ENCODE results near the gene NFKBIZ. TPM values are rescaled to one million over a fixed set of nuclear protein-coding genes. Genes with fewer than 3 reads are reported as not detected.
"Not testable (repeated sequence)": the region's sequence is repeated elsewhere in the genome, so short reads cannot be mapped to it uniquely, and the experiment has no call there.

NFKBIZ gene
- total RNA-seq, 1 donor from 2014 or later = 270 TPM

DNA sequence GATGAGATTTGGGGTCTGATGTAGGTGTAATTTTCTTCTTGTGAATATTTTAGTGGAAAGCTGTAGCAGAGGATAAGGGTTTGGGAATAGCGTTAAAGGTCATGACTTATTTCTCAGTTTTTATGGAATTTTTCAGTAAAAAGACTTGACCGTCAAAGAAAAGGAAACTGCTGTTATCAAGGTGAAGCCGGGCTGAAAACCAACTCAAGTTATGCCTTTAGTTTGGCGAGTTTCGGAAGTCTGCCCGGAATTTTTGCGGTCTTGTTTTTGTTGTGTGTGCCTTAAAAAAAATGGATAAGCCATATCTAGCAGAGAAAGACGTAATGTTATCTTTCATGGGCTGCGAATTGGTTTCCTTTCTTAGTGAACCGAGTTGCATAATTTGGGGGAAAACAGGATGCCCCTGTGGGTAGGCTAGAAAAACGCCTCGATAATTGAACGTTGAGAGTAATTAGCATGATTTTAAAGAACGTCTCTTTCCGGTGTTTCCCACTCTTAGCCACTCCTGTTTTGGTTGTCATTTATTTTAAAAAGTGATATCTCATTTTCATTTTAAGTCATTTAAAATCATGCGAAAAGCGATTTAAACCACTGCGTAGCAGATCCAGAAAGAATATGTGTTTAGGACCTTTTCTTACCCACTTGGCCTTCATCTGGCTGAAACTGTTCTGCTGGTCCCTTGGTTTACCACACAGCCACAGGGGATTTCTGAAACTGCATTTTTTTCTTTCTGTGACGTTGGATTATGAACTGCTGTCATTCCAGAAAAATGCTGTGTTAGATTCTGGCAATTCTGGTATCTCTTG lies 1.1 kb downstream of the NFKBIZ start:
- peak; percentile 78 for DNase-seq (ENCODE audit: low spot score)

GRCh38 chr3:101851072-101851770 lies 1.9 kb downstream of the NFKBIZ start:
- DNase-seq (ENCODE audit: low spot score) = peak; percentile 45

DNA sequence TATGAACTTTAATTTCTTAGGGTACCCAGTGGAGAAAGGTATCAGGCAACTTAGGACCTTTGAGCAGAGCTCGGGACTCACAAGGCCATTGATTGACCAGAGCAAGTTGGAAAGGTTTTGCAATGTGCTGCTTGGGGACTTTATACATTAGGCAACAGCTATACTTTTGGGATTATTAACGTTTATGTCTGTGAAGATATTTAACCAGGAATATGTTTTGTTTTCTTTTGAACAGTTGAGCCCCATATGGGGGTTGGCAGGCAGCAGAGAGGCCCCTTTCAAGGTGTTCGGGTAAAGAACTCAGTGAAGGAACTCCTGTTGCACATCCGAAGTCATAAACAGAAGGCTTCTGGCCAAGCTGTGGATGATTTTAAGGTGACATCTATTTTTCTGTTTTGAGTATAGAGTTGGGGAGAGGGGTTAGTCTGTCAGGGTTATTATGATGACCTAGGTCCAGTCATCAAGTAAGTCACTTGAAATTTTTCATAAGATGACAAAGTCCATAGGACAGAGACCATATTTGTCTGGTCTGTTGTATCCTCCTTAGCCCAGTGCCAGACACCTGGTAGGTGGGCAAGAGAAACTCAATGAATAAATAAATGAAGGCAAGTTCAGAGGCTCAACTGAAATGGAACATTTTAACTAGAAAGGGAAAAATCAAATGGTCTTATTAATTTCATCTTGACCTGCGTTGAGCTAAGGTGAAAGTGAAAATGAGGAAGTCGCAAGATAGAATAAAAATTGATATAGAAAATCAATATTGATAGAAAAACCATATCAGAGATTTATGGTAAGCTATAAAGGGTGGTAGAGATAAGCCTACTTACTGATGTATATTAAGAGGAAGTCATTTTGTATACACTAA lies 2.8 kb downstream of the NFKBIZ start:
- no peak for DNase-seq (ENCODE audit: low spot score)

GRCh38 chr3:101852983-101853840 lies 3.9 kb downstream of the NFKBIZ start:
- no peak for DNase-seq (ENCODE audit: low spot score)

DNA sequence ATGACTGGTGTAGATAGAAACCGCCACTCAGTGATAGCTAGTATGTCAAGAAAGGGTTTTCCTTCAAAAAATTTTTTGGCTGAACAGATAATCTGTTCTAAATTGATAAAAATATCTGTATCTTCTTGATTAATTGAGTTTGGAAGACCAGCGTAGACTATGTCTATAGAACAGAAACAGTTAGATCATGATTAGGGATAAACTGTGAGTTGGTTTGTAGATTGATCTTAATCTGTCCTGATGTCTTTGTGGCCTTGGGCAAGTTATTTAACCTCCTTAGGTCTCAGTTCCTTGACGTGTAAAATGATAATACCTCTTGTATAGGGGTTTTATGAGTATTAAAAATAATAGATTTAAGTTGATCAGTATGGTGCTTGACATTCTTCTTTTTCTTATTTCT lies 4.7 kb downstream of the NFKBIZ start:
- DNase-seq (ENCODE audit: low spot score) = no peak

DNA sequence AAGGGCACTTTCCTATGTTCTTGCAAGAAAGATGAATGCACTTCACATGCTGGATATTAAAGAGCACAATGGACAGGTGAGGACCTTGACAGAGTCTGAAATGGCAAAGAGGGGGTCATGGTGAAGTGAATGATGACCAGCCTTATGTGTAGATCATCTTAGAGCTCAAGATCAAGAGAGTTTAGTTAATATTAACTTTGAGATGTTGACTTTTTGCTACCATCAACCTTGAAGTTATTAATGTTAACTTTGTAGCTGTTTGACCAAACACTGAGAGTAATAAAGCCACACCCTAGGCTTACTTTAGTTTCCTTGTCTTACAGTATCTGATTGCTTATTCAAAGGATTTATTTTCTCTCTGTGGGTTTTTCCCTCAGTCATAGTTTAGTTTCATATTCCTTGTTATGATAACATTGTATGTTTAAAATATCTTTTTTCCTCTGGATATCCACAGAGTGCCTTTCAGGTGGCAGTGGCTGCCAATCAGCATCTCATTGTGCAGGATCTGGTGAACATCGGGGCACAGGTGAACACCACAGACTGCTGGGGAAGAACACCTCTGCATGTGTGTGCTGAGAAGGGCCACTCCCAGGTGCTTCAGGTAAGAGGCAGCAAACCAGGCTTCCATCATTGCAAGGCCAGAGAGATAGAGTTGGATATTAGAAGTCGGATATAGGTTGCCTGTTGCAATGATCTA lies 5.4 kb downstream of the NFKBIZ start:
- no peak for DNase-seq (ENCODE audit: low spot score)

DNA sequence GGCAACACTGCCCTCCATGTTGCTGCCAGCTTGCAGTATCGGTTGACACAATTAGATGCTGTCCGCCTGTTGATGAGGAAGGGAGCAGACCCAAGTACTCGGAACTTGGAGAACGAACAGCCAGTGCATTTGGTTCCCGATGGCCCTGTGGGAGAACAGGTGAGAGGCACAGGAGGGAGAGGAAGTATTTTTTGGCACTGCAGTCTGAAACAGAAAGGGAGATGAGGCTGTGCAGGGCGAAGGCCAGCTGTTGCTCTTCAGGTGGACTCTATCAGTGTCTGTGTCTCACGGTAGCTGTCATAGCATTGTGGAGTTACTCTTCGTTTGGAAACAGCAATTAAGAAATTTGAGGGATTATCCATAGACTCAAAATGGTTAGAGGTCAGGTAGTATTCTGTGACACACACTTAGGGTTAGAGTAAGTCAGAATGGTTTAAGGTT lies 8.0 kb downstream of the NFKBIZ start:
- no peak for DNase-seq (ENCODE audit: low spot score)

- peak; percentile 69 for DNase-seq (ENCODE audit: low spot score)
Measured at GRCh38 chr3:101858464-101859030, 9.2 kb downstream of the NFKBIZ start.

DNA sequence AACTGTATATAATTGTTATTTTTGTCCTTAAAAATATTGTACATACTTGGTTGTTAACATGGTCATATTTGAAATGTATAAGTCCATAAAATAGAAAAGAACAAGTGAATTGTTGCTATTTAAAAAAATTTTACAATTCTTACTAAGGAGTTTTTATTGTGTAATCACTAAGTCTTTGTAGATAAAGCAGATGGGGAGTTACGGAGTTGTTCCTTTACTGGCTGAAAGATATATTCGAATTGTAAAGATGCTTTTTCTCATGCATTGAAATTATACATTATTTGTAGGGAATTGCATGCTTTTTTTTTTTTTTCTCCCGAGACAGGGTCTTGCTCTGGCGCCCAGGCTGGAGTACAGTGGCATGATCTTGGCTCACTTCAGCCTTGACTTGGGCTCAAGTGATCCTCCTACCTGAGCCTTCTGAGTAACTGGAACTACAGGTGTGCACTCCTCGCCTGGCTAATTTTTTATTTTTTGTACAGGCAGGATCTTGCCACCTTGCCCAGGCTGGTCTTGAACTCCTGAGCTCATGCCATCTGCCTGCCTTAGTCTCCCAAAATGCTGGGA lies 10.7 kb downstream of the NFKBIZ start:
- DNase-seq (ENCODE audit: low spot score) = no peak

DNA sequence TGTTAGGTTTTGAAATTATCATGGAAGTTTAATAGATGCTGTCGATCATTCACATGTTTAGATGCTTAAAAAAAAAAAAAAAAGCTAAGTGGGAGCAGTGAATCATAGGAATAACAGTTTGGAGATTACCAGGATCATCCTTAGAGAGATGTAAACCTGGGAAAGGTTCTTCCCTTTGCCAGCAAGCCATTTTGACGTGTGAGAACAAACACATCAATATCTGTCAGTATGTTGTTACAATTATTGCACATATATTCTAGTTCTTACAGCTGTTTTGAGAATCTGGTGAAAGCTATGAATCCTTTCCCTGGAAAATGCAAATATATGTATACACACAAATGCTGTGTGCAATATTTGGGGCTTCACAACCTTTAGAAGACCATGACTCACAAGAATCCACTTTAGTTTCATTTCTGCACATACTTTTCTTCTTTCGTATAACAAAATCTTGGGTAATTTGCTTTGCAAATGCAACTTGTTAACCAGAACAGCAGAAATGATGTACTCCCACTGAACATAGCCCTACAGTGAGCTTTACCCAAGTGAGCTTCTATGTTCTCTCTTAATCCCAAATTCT lies 12.0 kb downstream of the NFKBIZ start:
- DNase-seq (ENCODE audit: low spot score) = no peak

- no peak for DNase-seq (ENCODE audit: low spot score)
Measured at GRCh38 chr3:101861789-101862415, 12.6 kb downstream of the NFKBIZ start.

GRCh38 chr3:101862416-101863165 lies 13.3 kb downstream of the NFKBIZ start:
- DNase-seq (ENCODE audit: low spot score) = no peak

- DNase-seq (ENCODE audit: low spot score) = not testable (repeated sequence)
Measured at GRCh38 chr3:101864926-101865325, 15.6 kb downstream of the NFKBIZ start.

DNA sequence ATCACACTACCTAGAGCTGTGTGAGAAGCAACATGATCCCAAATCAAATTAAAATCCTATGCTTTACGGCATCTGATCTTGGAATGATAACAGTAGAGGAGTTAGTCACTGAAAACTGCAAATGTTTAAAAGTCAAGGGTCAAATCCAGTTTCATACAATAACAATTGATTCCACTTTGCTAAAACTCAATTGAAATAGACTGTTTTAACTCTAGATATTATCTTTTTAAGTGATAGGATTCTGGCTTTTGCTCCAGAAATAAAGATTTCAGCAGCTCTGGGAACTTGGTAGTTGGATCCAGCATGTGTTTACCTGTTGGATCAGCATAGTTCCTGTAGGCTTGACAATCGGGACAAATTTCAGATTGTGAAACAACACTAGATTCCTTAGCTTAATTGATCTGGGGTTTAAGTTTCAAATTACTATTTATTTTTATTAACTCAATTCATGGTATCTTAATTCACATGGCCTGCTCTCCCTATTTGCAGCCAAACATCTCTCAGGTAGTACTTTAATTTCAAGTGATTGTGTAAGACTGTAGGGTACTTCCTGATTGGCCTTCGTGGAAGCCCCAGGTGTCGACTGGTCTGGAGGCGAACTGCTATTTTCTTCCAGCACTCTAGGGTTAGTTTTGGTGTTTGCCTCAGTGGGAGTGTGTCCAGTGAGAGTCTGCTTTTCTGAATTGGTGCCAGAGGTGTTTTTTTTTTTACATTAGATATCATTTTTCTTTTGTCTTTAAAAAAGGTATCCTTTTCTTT lies 16.6 kb downstream of the NFKBIZ start:
- no peak for DNase-seq (ENCODE audit: low spot score)

DNA sequence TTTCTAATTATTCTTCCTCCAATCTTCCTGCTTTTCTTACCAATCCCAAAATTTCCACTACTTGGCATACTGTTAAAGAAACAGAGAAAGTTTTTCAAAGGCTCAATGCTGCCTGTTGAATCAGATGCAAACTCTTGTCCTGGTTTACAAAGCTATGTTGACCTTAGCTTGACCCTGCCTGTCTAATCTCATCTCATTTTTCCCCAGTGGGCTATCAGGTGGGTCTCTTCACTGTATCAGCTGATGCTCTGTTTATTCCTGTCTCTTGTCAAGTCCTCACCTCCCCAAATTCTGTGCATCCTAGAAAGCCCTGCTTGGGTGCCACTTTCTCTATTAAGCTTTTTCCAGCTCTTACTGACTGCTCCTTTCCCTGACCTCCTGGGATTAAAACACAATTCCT lies 18.2 kb downstream of the NFKBIZ start:
- no peak for DNase-seq (ENCODE audit: low spot score)

- DNase-seq (ENCODE audit: low spot score) = no peak
Measured at GRCh38 chr3:101867996-101868395, 18.7 kb downstream of the NFKBIZ start.
